Panc1 (cell line): Measurements from ENCODE around the gene ODC1. TPM values are rescaled to one million over a fixed set of nuclear protein-coding genes. Genes with fewer than 3 reads are reported as not detected.

Source experiments
- ATAC-seq: fragments of 200-7000 bp; cut with Tn5 transposase; 2 replicates; pipeline ENCODE4 v1.9.1; 2020; ENCODE audit warnings: mild to moderate bottlenecking, moderate library complexity
- BruUV-seq: library from RNA; stranded (reverse); fragments of 400-500 nt; replicated peaks from 2 replicates; lab custom pipeline; 2021; lab: Mats Ljungman, UMichigan
- CTCF ChIA-PET: fragments of 300-600 bp; sonication (Branson Sonifier 250); formaldehyde crosslinking; loops from one replicate; lab custom pipeline; 2022; ENCODE audit warnings: antibody characterized with exemption; lab: Charles Lee
- POLR2A ChIA-PET: fragments of 300-600 bp; sonication (Branson Sonifier 250); formaldehyde crosslinking; loops from one replicate; lab custom pipeline; 2022; ENCODE audit warnings: antibody characterized with exemption; lab: Charles Lee
- DNase-seq: peaks from one replicate; pipeline ENCODE4 v3.0.0-alpha.2; 2010; ENCODE audit warnings: low read depth, low spot score
- H3K27ac ChIP-seq: 2 replicates; pipeline ENCODE4 v1.5.1; 2011; ENCODE audit warnings: mild to moderate bottlenecking, low read length, inconsistent platforms
- H3K27me3 ChIP-seq: fragments of 200-500 bp; sonication (Bioruptor generic); 2 replicates; pipeline ENCODE4 v1.6.0; 2014; ENCODE audit warnings: low read length, inconsistent platforms; ENCODE audit not compliant: control insufficient read depth, insufficient read depth
- H3K36me3 ChIP-seq: fragments of 200-500 bp; sonication (Bioruptor generic); 2 replicates; pipeline ENCODE4 v1.5.1; 2014; ENCODE audit warnings: inconsistent platforms, mild to moderate bottlenecking, low read length, moderate library complexity; ENCODE audit not compliant: control insufficient read depth, insufficient read depth
- H3K4me1 ChIP-seq: 2 replicates; pipeline ENCODE4 v1.5.1; 2011; ENCODE audit warnings: inconsistent platforms, mild to moderate bottlenecking, low read length, moderate library complexity; ENCODE audit not compliant: control insufficient read depth, insufficient read depth
- H3K4me3 ChIP-seq, 2 experiments: 2 replicates each; pipeline ENCODE4 v1.5.1; 2011 to 2012; ENCODE audit warnings: low read depth in 2 of 2, low read length in 2 of 2, mild to moderate bottlenecking in 2 of 2, inconsistent platforms in 1 of 2, moderate library complexity in 1 of 2
- H3K9me3 ChIP-seq: fragments of 200-500 bp; sonication (Bioruptor generic); 2 replicates; pipeline ENCODE4 v1.5.1; 2014; ENCODE audit warnings: low read depth, mild to moderate bottlenecking, inconsistent platforms, low read length, moderate library complexity; ENCODE audit not compliant: control insufficient read depth, insufficient read depth
- CTCF ChIP-seq: fragments of 450-650 bp; IDR thresholded peaks from 2 replicates; pipeline ENCODE4 v1.5.1; 2017; ENCODE audit warnings: mild to moderate bottlenecking
- POLR2AphosphoS5 ChIP-seq: IDR thresholded peaks from 2 replicates; pipeline ENCODE4 v1.6.1; 2012; ENCODE audit warnings: mild to moderate bottlenecking, low read depth, low read length, moderate library complexity
- REST ChIP-seq, 2 experiments: IDR thresholded peaks; 2 replicates each; pipeline ENCODE4 v1.6.1; 2011 to 2012; ENCODE audit warnings: low read depth in 2 of 2, control low read depth in 1 of 2, low read length in 1 of 2, mild to moderate bottlenecking in 1 of 2, moderate library complexity in 1 of 2; ENCODE audit not compliant: insufficient read depth in 1 of 2
- SIN3A ChIP-seq: IDR thresholded peaks from 2 replicates; pipeline ENCODE4 v1.6.1; 2012; ENCODE audit warnings: low read depth, mild to moderate bottlenecking, low read length, moderate library complexity, borderline replicate concordance; ENCODE audit not compliant: insufficient read depth
- TCF7L2 ChIP-seq: IDR thresholded peaks from 2 replicates; pipeline ENCODE4 v1.6.1; 2011; ENCODE audit warnings: mild to moderate bottlenecking, low read depth, low read length, inconsistent platforms
- in situ Hi-C: cut with HindIII; loops from 2 replicates; pipeline ENCODE4 v1.10.0; 2016; ENCODE audit warnings: low sequenced_read_pairs, low pct_unique_long_range_greater_than_20kb
- intact Hi-C: fragments of 100-400 bp; cut with micrococcal nuclease; formaldehyde crosslinking; loops from one replicate; pipeline ENCODE4 v1.10.0; 2022; ENCODE audit not compliant: unreplicated experiment
- total RNA-seq: library from RNA; stranded (reverse); gene quantifications from one replicate; pipeline ENCODE4 v1.2.1, GENCODE V29; 2021; ENCODE audit not compliant: unreplicated experiment

The ODC1 gene
- total RNA-seq, 1 experiment from 2014 or later = 159 TPM

- in situ Hi-C loops = loop anchor here (25.0 kb wide), 1 partner anchor 316 kb away; the partner anchor contains the start of gene RRM2
- POLR2A ChIA-PET = no interaction called here
- no TSS peak for BruUV-seq
Observed at GRCh38 chr2:10428355-10428754, 19.8 kb downstream of the ODC1 start.

GRCh38 chr2:10427618-10427949 is 20.5 kb downstream of the ODC1 start:
- Histone ChIP-seq H3K4me3 (no peak overlapping the region), H3K27ac (peak overlapping the region; percentile 84), H3K36me3 (no peaks in the 10 kb centered on the region), H3K4me1 (peaks cover 72% of the 10 kb centered on the region), H3K27me3 (no peaks in the 10 kb centered on the region), H3K9me3 (no peaks in the 10 kb centered on the region)
- TF ChIP-seq POLR2AphosphoS5 (no peak; the same call in 1 of the 2 replicates), SIN3A (no peak), TCF7L2 (no peak), CTCF (no peak), REST (IDR thresholded peaks at IDR 0.05; ENCODE audit: insufficient read depth in 1 of 2, low read depth in 2 of 2, low read length in 1 of 2) (no peak)
- ChIA-PET POLR2A (no interaction called here), CTCF (interaction anchor here (0.6 kb wide), 1 partner anchor 10 kb away, joined by 4 read pairs; no protein-coding TSS in a partner anchor)
- BruUV-seq = no TSS peak
- in situ Hi-C loops (loop anchor here (25.0 kb wide), 1 partner anchor 315 kb away; the partner anchor contains the start of gene RRM2), intact Hi-C loops (no loop called here)
- DNase-seq = no peak
- ATAC-seq = no peak

More at GRCh38 chr2:10428355-10428754, 19.8 kb downstream of the ODC1 start:
- CTCF ChIA-PET = no interaction called here
- H3K36me3 ChIP-seq = no peaks in the 10 kb centered on the region
- TF ChIP-seq POLR2AphosphoS5 = no peak
- no peak for TF ChIP-seq TCF7L2
- no peak for TF ChIP-seq SIN3A
- no peak for TF ChIP-seq REST (IDR thresholded peaks at IDR 0.05; ENCODE audit: insufficient read depth in 1 of 2, low read depth in 2 of 2, low read length in 1 of 2)
- TF ChIP-seq CTCF = no peak
- peak overlapping the region; percentile 84 for H3K27ac ChIP-seq
- no peak overlapping the region for H3K4me3 ChIP-seq
- no peaks in the 10 kb centered on the region for H3K27me3 ChIP-seq
- ATAC-seq (no peak), DNase-seq (no peak)
- intact Hi-C loops = no loop called here
- H3K4me1 ChIP-seq = peaks cover 72% of the 10 kb centered on the region
- H3K9me3 ChIP-seq = no peaks in the 10 kb centered on the region
